NT2/D1 (cell line): ENCODE results near the gene GAREM1.

Source experiments
- SUZ12 ChIP-seq: IDR thresholded peaks from 2 replicates; pipeline ENCODE4 v1.6.1; 2011; ENCODE audit not compliant: insufficient read length, insufficient read depth; ENCODE audit errors: extremely low read depth
- YY1 ChIP-seq: IDR thresholded peaks from 2 replicates; pipeline ENCODE4 v1.6.1; 2011; ENCODE audit not compliant: insufficient read length, insufficient read depth

DNA sequence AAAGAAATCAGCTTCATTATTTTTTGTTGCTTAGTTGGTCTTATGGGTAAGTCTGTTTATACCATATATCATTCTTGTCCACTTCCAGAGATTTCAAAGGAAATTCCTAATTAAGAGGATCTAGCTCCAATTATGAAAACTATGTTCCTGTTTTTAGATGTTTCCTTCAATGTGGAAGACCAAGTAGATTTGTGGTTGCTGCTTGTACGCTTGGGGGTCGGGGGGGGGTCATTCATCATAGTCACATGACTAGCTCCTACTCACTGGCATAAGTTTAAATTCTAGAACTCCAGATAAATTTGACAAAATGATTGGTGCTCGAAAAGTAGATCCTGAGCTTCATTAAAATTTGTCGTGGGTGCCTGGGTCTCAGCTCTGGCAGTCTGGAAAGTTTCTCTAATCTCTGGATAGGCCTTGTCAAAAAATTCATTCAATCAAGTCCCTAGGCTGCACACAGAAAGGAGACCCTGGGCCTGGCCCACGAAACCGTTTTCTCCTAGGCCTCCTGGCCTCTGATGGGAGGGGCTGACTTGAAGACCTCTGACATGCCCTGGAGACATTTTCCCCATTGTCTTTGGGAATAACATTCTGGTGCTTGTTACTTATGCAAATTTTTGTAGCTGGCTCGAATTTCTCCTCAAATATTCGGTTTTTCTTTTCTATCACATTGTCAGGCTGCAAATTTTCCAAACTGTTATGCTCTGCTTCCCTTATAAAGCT lies 218.4 kb downstream of the GAREM1 start:
- no peak for TF ChIP-seq YY1
- no peak for TF ChIP-seq SUZ12
